SHP77 (cell line): ENCODE data around the gene RNF39.
"Not testable (repeated sequence)": the region's sequence is repeated elsewhere in the genome, so short reads cannot be mapped to it uniquely, and the experiment has no call there.

Source experiments
- DNase-seq, 2 experiments: peaks; one replicate each; lab custom pipeline; 2025; lab: John Stamatoyannopoulos, UW

The RNF39 gene

GRCh38 chr6:30061092-30061857 lies 14.3 kb downstream of the RNF39 start, which contains the start of gene POLR1H:
POLR1H (plus strand) TSS chr6:30061265; CDS start chr6:30061525, 260 bp downstream.
- DNase-seq = peak; percentile 94 to 95

- no peak for DNase-seq
Measured at GRCh38 chr6:30060606-30061091, 14.9 kb downstream of the RNF39 start.

GRCh38 chr6:30055513-30055912 lies 20.1 kb downstream of the RNF39 start:
- DNase-seq = no peak

GRCh38 chr6:30053682-30054081 lies 21.9 kb downstream of the RNF39 start:
- DNase-seq = no peak

- no peak for DNase-seq
Measured at GRCh38 chr6:30047220-30047619, 28.3 kb downstream of the RNF39 start.

GRCh38 chr6:30044630-30045029 lies 30.9 kb downstream of the RNF39 start:
- DNase-seq = no peak

- no peak for DNase-seq
Measured at GRCh38 chr6:30043744-30044143, 31.8 kb downstream of the RNF39 start.

- DNase-seq = no peak
Measured at GRCh38 chr6:30042914-30043313, 32.7 kb downstream of the RNF39 start.

- DNase-seq = no peak
Measured at GRCh38 chr6:30042476-30042875, 33.1 kb downstream of the RNF39 start.

GRCh38 chr6:30041821-30042220 lies 33.7 kb downstream of the RNF39 start:
- DNase-seq = no peak

GRCh38 chr6:30041221-30041620 lies 34.3 kb downstream of the RNF39 start:
- no peak for DNase-seq

GRCh38 chr6:30037182-30037788 lies 38.3 kb downstream of the RNF39 start:
- peak; percentile 5 to 10 for DNase-seq

- DNase-seq = no peak
Measured at GRCh38 chr6:30035784-30036183, 39.8 kb downstream of the RNF39 start.

- DNase-seq = not testable (repeated sequence)
Measured at GRCh38 chr6:30033440-30033839, 42.1 kb downstream of the RNF39 start.

GRCh38 chr6:30031381-30031780 lies 44.2 kb downstream of the RNF39 start:
- DNase-seq = no peak

- DNase-seq = no peak
Measured at GRCh38 chr6:30029588-30029987, 46.0 kb downstream of the RNF39 start.

GRCh38 chr6:30025186-30025585 lies 50.4 kb downstream of the RNF39 start:
- no peak for DNase-seq

- not testable (repeated sequence) for DNase-seq
Measured at GRCh38 chr6:30022712-30023111, 52.9 kb downstream of the RNF39 start.

GRCh38 chr6:30022189-30022588 lies 53.4 kb downstream of the RNF39 start:
- DNase-seq = no peak

GRCh38 chr6:30020626-30021025 lies 54.9 kb downstream of the RNF39 start:
- DNase-seq = no peak
